Aorta (tissue), 5 donors: Measurements from ENCODE around the gene EFR3B. TPM values are rescaled to one million over a fixed set of nuclear protein-coding genes. Genes with fewer than 3 reads are reported as not detected.
"Not testable (repeated sequence)": the region's sequence is repeated elsewhere in the genome, so short reads cannot be mapped to it uniquely, and the experiment has no call there.

Experiments
- ATAC-seq: fragments of 200-7000 bp; cut with Tn5 transposase; one replicate; pipeline ENCODE4 v1.9.1; 2022; ENCODE audit warnings: moderate library complexity; ENCODE audit not compliant: low FRiP score
- DNase-seq, 2 donors: peaks; one replicate each; pipeline ENCODE4 v3.0.0-alpha.2; 2020
- H3K27ac ChIP-seq, 2 donors: one replicate each; pipeline ENCODE4 v1.5.1; 2013; ENCODE audit warnings: low read length in 2 of 2, mild to moderate bottlenecking in 2 of 2, moderate library complexity in 2 of 2, control low read depth in 1 of 2, inconsistent platforms in 1 of 2, low read depth in 1 of 2
- H3K27me3 ChIP-seq, 2 donors: one replicate each; pipeline ENCODE4 v1.6.1; 2013; ENCODE audit warnings: control low read depth in 1 of 2, low read length in 1 of 2, mild to moderate bottlenecking in 1 of 2, moderate library complexity in 1 of 2; ENCODE audit not compliant: insufficient read depth in 2 of 2, control insufficient read depth in 1 of 2
- H3K36me3 ChIP-seq, 2 donors: one replicate each; pipeline ENCODE4 v1.6.1; 2013; ENCODE audit warnings: control low read depth in 1 of 2, low read length in 1 of 2, mild to moderate bottlenecking in 1 of 2; ENCODE audit not compliant: insufficient read depth in 2 of 2, control insufficient read depth in 1 of 2
- H3K4me1 ChIP-seq, 2 donors: one replicate each; pipeline ENCODE4 v1.6.1; 2013; ENCODE audit warnings: low read length in 2 of 2, control low read depth in 1 of 2, mild to moderate bottlenecking in 1 of 2, moderate library complexity in 1 of 2; ENCODE audit not compliant: insufficient read depth in 2 of 2, control insufficient read depth in 1 of 2
- H3K4me3 ChIP-seq, 2 donors: one replicate each; pipeline ENCODE4 v1.5.1; 2013; ENCODE audit warnings: low read length in 2 of 2, control low read depth in 1 of 2, mild to moderate bottlenecking in 1 of 2
- H3K9me3 ChIP-seq: one replicate; pipeline ENCODE4 v1.6.1; 2013; ENCODE audit warnings: mild to moderate bottlenecking, low read length; ENCODE audit not compliant: control insufficient read depth
- WGBS, 2 donors: extraction: QIAGEN DNeasy Blood & Tissue Kit; methylation state at CpG; one replicate each; pipeline ENCODE4 v1.1.7; 2013; 5-methylcytosine and 5-hydroxymethylcytosine counted together
- intact Hi-C, 2 donors: fragments of 100-400 bp; cut with DNase I; formaldehyde crosslinking; loops; one replicate each; pipeline versions ENCODE4 v1.14.2 to v1.15.0; 2022
- polyA plus RNA-seq, 2 donors: library from polyadenylated mRNA; stranded (reverse); fragments of 200-250 nt; gene quantifications; one replicate each; pipeline ENCODE4 v1.2.3, GENCODE V29; 2013
- total RNA-seq, 2 donors: library from RNA; stranded (reverse); fragmentation: NEBNext Ultra II Directional; extraction: Animal tissue kit (Norgen Biotek cat#: 25700); gene quantifications; one replicate each; pipeline ENCODE4 v1.2.1, GENCODE V29; 2021
- donor health status: healthy with polysubstance abuse.
- donor health status: Bipolar disorder and iron deficiency.
- donor health status: DM: no; HTN: no; CAD: no.
- donor health status: DM: no; HTN: no; CAD: no.
- donor health status: DM: yes; HTN: yes; CAD: no.

The EFR3B gene
- total and polyA plus RNA-seq, 4 donors = 0.36 to 1.3 (median 0.88) TPM

- no peaks in the 10 kb centered on the region for H3K9me3 ChIP-seq
- no peak overlapping the region for H3K4me3 ChIP-seq
- no peaks in the 10 kb centered on the region for H3K4me1 ChIP-seq
- WGBS, 2 donors = 80 to 82% methylated on average over 1 of the region's 1 CpG
- intact Hi-C loops = no loop called here
- no peak for ATAC-seq
- no peaks in the 10 kb centered on the region for H3K36me3 ChIP-seq
- no peak for DNase-seq
- no peak overlapping the region for H3K27ac ChIP-seq
- H3K27me3 ChIP-seq = no peaks in the 10 kb centered on the region
Observed at GRCh38 chr2:25002066-25002465, 39.8 kb upstream of the EFR3B start.

- Histone ChIP-seq H3K4me1 (no peaks in the 10 kb centered on the region), H3K4me3 (no peak overlapping the region), H3K27me3 (no peaks in the 10 kb centered on the region), H3K9me3 (no peaks in the 10 kb centered on the region), H3K27ac (no peak overlapping the region), H3K36me3 (no peaks in the 10 kb centered on the region)
- ATAC-seq (no peak), DNase-seq (no peak)
- WGBS, 2 donors = 59 to 68% methylated on average over 11 of the region's 11 CpGs
- intact Hi-C loops = no loop called here
Observed at GRCh38 chr2:25009954-25010353, 31.9 kb upstream of the EFR3B start.

GRCh38 chr2:25011342-25011741, 30.5 kb upstream of the EFR3B start:
- H3K27me3 ChIP-seq, H3K4me3 ChIP-seq, intact Hi-C loops, H3K27ac ChIP-seq, H3K36me3 ChIP-seq, H3K4me1 ChIP-seq, H3K9me3 ChIP-seq, DNase-seq, ATAC-seq: not testable (repeated sequence)
- WGBS, 2 donors = 94 to 98% methylated on average over 2 of the region's 2 CpGs

- ATAC-seq (no peak), DNase-seq (no peak)
- intact Hi-C loops = no loop called here
- no peak overlapping the region for H3K4me3 ChIP-seq
- no peaks in the 10 kb centered on the region for H3K4me1 ChIP-seq
- H3K9me3 ChIP-seq = peaks cover 1% of the 10 kb centered on the region
- H3K36me3 ChIP-seq = no peaks in the 10 kb centered on the region
- WGBS, 2 donors = 91 to 95% methylated on average over 9 of the region's 9 CpGs
- H3K27ac ChIP-seq = no peak overlapping the region
- no peaks in the 10 kb centered on the region for H3K27me3 ChIP-seq
Observed at GRCh38 chr2:25014631-25015030, 27.2 kb upstream of the EFR3B start.

- no peaks in the 10 kb centered on the region for H3K36me3 ChIP-seq
- no peaks in the 10 kb centered on the region for H3K4me1 ChIP-seq
- intact Hi-C loops = no loop called here
- no peak overlapping the region for H3K27ac ChIP-seq
- H3K9me3 ChIP-seq = peaks cover 1% of the 10 kb centered on the region
- ATAC-seq = no peak
- H3K27me3 ChIP-seq = no peaks in the 10 kb centered on the region
- no peak for DNase-seq
- no peak overlapping the region for H3K4me3 ChIP-seq
- WGBS, 2 donors = 89% methylated on average over 7 of the region's 7 CpGs
Observed at GRCh38 chr2:25018681-25019080, 23.2 kb upstream of the EFR3B start.

GRCh38 chr2:25021791-25022362, 20.0 kb upstream of the EFR3B start:
- H3K27me3 ChIP-seq = no peaks in the 10 kb centered on the region
- WGBS, 2 donors = 85 to 87% methylated on average over 2 of the region's 2 CpGs
- H3K4me1 ChIP-seq = no peaks in the 10 kb centered on the region
- no peak overlapping the region for H3K27ac ChIP-seq
- no peak overlapping the region for H3K4me3 ChIP-seq
- DNase-seq (no peak), ATAC-seq (no peak)
- H3K36me3 ChIP-seq = no peaks in the 10 kb centered on the region
- intact Hi-C loops = no loop called here
- peaks cover 1% of the 10 kb centered on the region for H3K9me3 ChIP-seq

GRCh38 chr2:25023333-25023732, 18.5 kb upstream of the EFR3B start:
- Histone ChIP-seq H3K27ac (no peak overlapping the region), H3K36me3 (no peaks in the 10 kb centered on the region), H3K4me1 (no peaks in the 10 kb centered on the region), H3K9me3 (no peaks in the 10 kb centered on the region), H3K27me3 (no peaks in the 10 kb centered on the region), H3K4me3 (no peak overlapping the region)
- 47 to 54% methylated on average over 7 of the region's 7 CpGs for WGBS, 2 donors
- DNase-seq (no peak), ATAC-seq (no peak)
- intact Hi-C loops = no loop called here

- H3K9me3 ChIP-seq = no peaks in the 10 kb centered on the region
- no peaks in the 10 kb centered on the region for H3K36me3 ChIP-seq
- H3K4me3 ChIP-seq = no peak overlapping the region
- 85 to 91% methylated on average over 6 of the region's 6 CpGs for WGBS, 2 donors
- no peak overlapping the region for H3K27ac ChIP-seq
- no peaks in the 10 kb centered on the region for H3K27me3 ChIP-seq
- intact Hi-C loops = no loop called here
- DNase-seq (no peak), ATAC-seq (no peak)
- no peaks in the 10 kb centered on the region for H3K4me1 ChIP-seq
Observed at GRCh38 chr2:25025229-25026007, 16.5 kb upstream of the EFR3B start.

GRCh38 chr2:25026008-25026530, 15.8 kb upstream of the EFR3B start:
- no peak overlapping the region for H3K4me3 ChIP-seq
- ATAC-seq = no peak
- WGBS, 2 donors = 89 to 90% methylated on average over 9 of the region's 9 CpGs
- intact Hi-C loops = no loop called here
- no peaks in the 10 kb centered on the region for H3K36me3 ChIP-seq
- H3K4me1 ChIP-seq = no peaks in the 10 kb centered on the region
- H3K9me3 ChIP-seq = no peaks in the 10 kb centered on the region
- H3K27ac ChIP-seq = no peak overlapping the region
- no peak for DNase-seq
- H3K27me3 ChIP-seq = no peaks in the 10 kb centered on the region
